GM10248 (cell line): ENCODE results near the gene GIT2.

ENCODE experiments used
- CTCF ChIA-PET: fragments of 300-600 bp; sonication (Branson Sonifier 250); formaldehyde crosslinking; extraction: SDS; loops from one replicate; lab custom pipeline; 2021; ENCODE audit warnings: antibody characterized with exemption; lab: Yijun Ruan, JAX
- POLR2A ChIA-PET: fragments of 350-650 bp; sonication (Branson Sonifier 250); formaldehyde crosslinking; extraction: SDS; loops from one replicate; lab custom pipeline; 2020; ENCODE audit warnings: antibody characterized with exemption; lab: Yijun Ruan, JAX
- DNase-seq: peaks from one replicate; pipeline ENCODE4 v3.0.0; 2012; ENCODE audit errors: extremely low spot score
- CTCF ChIP-seq: IDR thresholded peaks from 2 replicates; pipeline ENCODE4 v1.5.1; 2012; ENCODE audit warnings: mild to moderate bottlenecking, low read depth; ENCODE audit errors: extremely low read depth, missing control alignments, control extremely low read depth

GIT2 gene

GRCh38 chr12:109995361-109995685 is 845 bp downstream of the GIT2 start:
- no peak for DNase-seq
- no peak for TF ChIP-seq CTCF
- ChIA-PET CTCF (interaction anchor here (1.2 kb wide), 1 partner anchor 105 kb away, joined by 4 read pairs; no protein-coding TSS in a partner anchor), POLR2A (no interaction called here)

- ChIA-PET CTCF (interaction anchor here (1.2 to 2.1 kb wide), 3 partner anchors 10 to 105 kb away, joined by 4 to 8 read pairs (median 5); no protein-coding TSS in a partner anchor), POLR2A (no interaction called here)
- no peak for DNase-seq
- no peak for TF ChIP-seq CTCF
Observed at GRCh38 chr12:109994401-109995175, 1.6 kb downstream of the GIT2 start.

- POLR2A ChIA-PET, result interaction anchor here (0.6 kb wide), 1 partner anchor 591 kb away, joined by 3 read pairs; no protein-coding TSS in a partner anchor
Observed at GRCh38 chr12:109993091-109993490, 3.1 kb downstream of the GIT2 start.

DNA sequence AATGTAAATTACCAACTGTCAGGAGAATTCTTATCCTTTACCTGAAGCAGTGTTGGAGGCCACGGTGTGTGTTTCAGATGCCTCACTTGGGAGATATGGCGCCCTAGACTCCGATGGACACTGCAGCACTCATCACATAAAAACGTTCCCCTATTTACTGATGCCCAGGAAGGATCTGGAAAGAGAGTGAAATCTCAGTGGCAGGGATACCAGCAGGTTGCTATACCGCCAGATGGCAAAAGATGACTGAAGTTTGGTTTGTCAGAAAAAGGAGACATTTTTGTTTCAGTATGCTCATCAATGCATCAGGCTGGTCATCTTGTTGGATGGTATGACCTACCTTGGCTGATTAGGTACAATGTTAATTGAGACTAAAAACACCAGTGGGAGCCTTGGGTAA is 4.6 kb downstream of the GIT2 start:
- no peak for DNase-seq
- no peak for TF ChIP-seq CTCF
- ChIA-PET CTCF (interaction anchor here (0.8 to 1.2 kb wide), 2 partner anchors 11 to 25 kb away, joined by 3 read pairs; no protein-coding TSS in a partner anchor), POLR2A (interaction anchor here (0.6 kb wide), 1 partner anchor 9 kb away, joined by 4 read pairs; no protein-coding TSS in a partner anchor)

More at GRCh38 chr12:109993091-109993490, 3.1 kb downstream of the GIT2 start:
- no peak for DNase-seq
- CTCF ChIA-PET, result interaction anchor here (0.8 to 2.1 kb wide), 3 partner anchors 12 to 35 kb away, joined by 3 to 8 read pairs (median 4); no protein-coding TSS in a partner anchor
- TF ChIP-seq CTCF, result no peak

GRCh38 chr12:109989380-109989779 is 6.8 kb downstream of the GIT2 start:
- POLR2A ChIA-PET, result no interaction called here
- no peak for TF ChIP-seq CTCF
- DNase-seq, result no peak
- CTCF ChIA-PET, result interaction anchor here (2.4 kb wide), 1 partner anchor 15 kb away, joined by 6 read pairs; no protein-coding TSS in a partner anchor

- ChIA-PET POLR2A (no interaction called here), CTCF (interaction anchor here (2.4 kb wide), 1 partner anchor 15 kb away, joined by 6 read pairs; no protein-coding TSS in a partner anchor)
- no peak for TF ChIP-seq CTCF
- DNase-seq, result no peak
Observed at GRCh38 chr12:109988903-109989302, 7.3 kb downstream of the GIT2 start.
